Skin of body (tissue), 2 donors: ENCODE measurements around the gene IRX3. TPM values are rescaled to one million over a fixed set of nuclear protein-coding genes. Genes with fewer than 3 reads are reported as not detected.

Experiments
- DNase-seq: peaks from one replicate; lab custom pipeline; 2025; lab: John Stamatoyannopoulos, UW
- total RNA-seq: library from RNA; depleted of rRNA; stranded (reverse); fragments of >200 nt; gene quantifications from one replicate; pipeline ENCODE4 v1.2.3, GENCODE V29; 2014

The IRX3 gene
- total RNA-seq, 1 donor from 2014 or later = 13.1 TPM

- DNase-seq = no peak
Observed at GRCh38 chr16:54290833-54291655, 4.5 kb upstream of the IRX3 start.

- no peak for DNase-seq
Observed at GRCh38 chr16:54289945-54290832, 3.6 kb upstream of the IRX3 start.

GRCh38 chr16:54289242-54289944 lies 2.8 kb upstream of the IRX3 start:
- DNase-seq = no peak

GRCh38 chr16:54288835-54289241 lies 2.3 kb upstream of the IRX3 start:
- DNase-seq = no peak

GRCh38 chr16:54288030-54288834 lies 1.6 kb upstream of the IRX3 start:
- DNase-seq = no peak

- DNase-seq = no peak
Observed at GRCh38 chr16:54287131-54288029, 793 bp upstream of the IRX3 start.

GRCh38 chr16:54286090-54286365 lies 559 bp downstream of the IRX3 start:
- DNase-seq = no peak

GRCh38 chr16:54285414-54286089 lies 1.0 kb downstream of the IRX3 start:
- DNase-seq = no peak

GRCh38 chr16:54284931-54285413 lies 1.6 kb downstream of the IRX3 start:
- peak; percentile 36 for DNase-seq

GRCh38 chr16:54284319-54284930 lies 2.2 kb downstream of the IRX3 start:
- DNase-seq = no peak

GRCh38 chr16:54283725-54284318 lies 2.8 kb downstream of the IRX3 start:
- no peak for DNase-seq

- no peak for DNase-seq
Observed at GRCh38 chr16:54282928-54283724, 3.5 kb downstream of the IRX3 start.

GRCh38 chr16:54282202-54282927 lies 4.2 kb downstream of the IRX3 start:
- no peak for DNase-seq

- DNase-seq = no peak
Observed at GRCh38 chr16:54281535-54282201, 4.9 kb downstream of the IRX3 start.

- no peak for DNase-seq
Observed at GRCh38 chr16:54280751-54281150, 5.8 kb downstream of the IRX3 start.
